Heart left ventricle (tissue), 16 donors: ENCODE data around the gene APOL4. TPM values are rescaled to one million over a fixed set of nuclear protein-coding genes. Genes with fewer than 3 reads are reported as not detected.

ENCODE experiments used
- ATAC-seq, 4 donors: fragments of 200-7000 bp; cut with Tn5 transposase; one replicate each; pipeline ENCODE4 v1.9.1; 2020 to 2022; ENCODE audit warnings: moderate library complexity in 4 of 4, mild to moderate bottlenecking in 3 of 4, moderate number of reproducible peaks in 1 of 4
- DNase-seq, 5 donors: peaks; one replicate each; pipeline ENCODE4 v3.0.0-alpha.2; 2020
- H3K27ac ChIP-seq, 12 donors: fragments of 200-600 bp; sonication (generic) in 4 of 12; one replicate each; pipeline versions ENCODE4 v1.5.0 to v1.8.0; 2016 to 2022; ENCODE audit warnings: mild to moderate bottlenecking in 2 of 12
- H3K27me3 ChIP-seq, 9 donors: fragments of 200-600 bp; sonication (generic) in 2 of 9; one replicate each; pipeline versions ENCODE4 v1.5.1 to v1.8.0; 2016 to 2022; ENCODE audit warnings: mild to moderate bottlenecking in 3 of 9
- H3K36me3 ChIP-seq, 9 donors: fragments of 200-600 bp; sonication (generic) in 2 of 9; one replicate each; pipeline versions ENCODE4 v1.5.0 to v1.8.0; 2018 to 2022; ENCODE audit warnings: mild to moderate bottlenecking in 2 of 9
- H3K4me1 ChIP-seq, 12 donors: fragments of 200-600 bp; sonication (generic) in 4 of 12; one replicate each; pipeline versions ENCODE4 v1.5.0 to v1.8.0; 2016 to 2022; ENCODE audit warnings: mild to moderate bottlenecking in 3 of 12
- H3K4me3 ChIP-seq, 12 donors: fragments of 200-600 bp; sonication (generic) in 4 of 12; one replicate each; pipeline versions ENCODE4 v1.5.0 to v1.8.0; 2017 to 2022; ENCODE audit warnings: mild to moderate bottlenecking in 9 of 12, moderate library complexity in 4 of 12
- H3K9me3 ChIP-seq, 12 donors: fragments of 200-600 bp; sonication (generic) in 4 of 12; one replicate each; pipeline versions ENCODE4 v1.5.0 to v1.8.0; 2016 to 2022; ENCODE audit warnings: mild to moderate bottlenecking in 1 of 12
- CTCF ChIP-seq, 12 donors: fragments of 200-600 bp; sonication (generic) in 4 of 12; IDR thresholded peaks; one replicate each; pipeline versions ENCODE4 v1.5.0 to v1.8.0; 2018 to 2022; ENCODE audit warnings: antibody characterized with exemption in 12 of 12, mild to moderate bottlenecking in 5 of 12
- POLR2A ChIP-seq, 2 donors: fragments of 450-650 bp; IDR thresholded peaks; one replicate each; pipeline ENCODE4 v1.6.1; 2017; ENCODE audit warnings: antibody characterized with exemption in 2 of 2, mild to moderate bottlenecking in 2 of 2, moderate library complexity in 2 of 2
- whole genome bisulfite sequencing, 4 donors: extraction: QIAGEN DNeasy Blood & Tissue Kit in 2 of 4; methylation state at CpG; one replicate each; pipeline versions ENCODE4 v1.1.5 to v1.1.7; 2013 to 2018; 5-methylcytosine and 5-hydroxymethylcytosine counted together
- intact Hi-C, 10 donors: fragments of 100-400 bp; cut with DNase I; formaldehyde crosslinking; loops; one replicate each; pipeline versions ENCODE4 v1.11.1 to v1.14.2; 2022
- polyA plus RNA-seq, 2 donors: library from polyadenylated mRNA; stranded (reverse); fragments of 200-250 nt; gene quantifications; one replicate each; pipeline ENCODE4 v1.2.3, GENCODE V29; 2013
- total RNA-seq, 9 donors: library from RNA; depleted of rRNA in 2 of 9; stranded (reverse); fragments of >200 nt in 2 of 9; fragmentation: NEBNext Ultra II Directional in 3 of 9; extraction: Animal tissue kit (Norgen Biotek cat#: 25700) in 3 of 9; gene quantifications; one replicate each; pipeline versions ENCODE4 v1.1.0 to v1.2.4, GENCODE V29; 2016 to 2023
- donor health status: ischemic (EF 13 %, LVEDD 7.1; RV severe dilation, severe dysfunction).
- donor health status: healthy with polysubstance abuse.
- donor health status: DM: no; HTN: yes; CAD: no.
- donor health status: DM: no; HTN: no; CAD: no.
- donor health status: ischemic (EF 25% LVEDD 6.9; RV normal size, moderate dysfunction).
- donor health status: ischemic (EF 25% LVEDD 5.7; RV mildly dilated, moderate dysfunction).
- donor health status: healthy.
- donor health status: DM: yes; HTN: yes; CAD: no.
- donor health status: ischemic (EF 35%, LVEDD 5.7; RV mildly dilated, moderate dysfunction).
- donor health status: nonischemic (EF 11% LVEDD 7.7; RV severe dilation, severe dysfunction).
- donor health status: DM: yes; HTN: yes; CAD: no.
- donor health status: PGD.
- donor health status: ischemic (EF 29% LVEDD 5.4; RV normal size, mild dysfunction).
- donor health status: nonischemic (EF 23%, LVEDD 6.1; RV moderate dilation, normal function).

The APOL4 gene
- total and polyA plus RNA-seq, 11 donors, result 1.7 to 26.5 (median 4.0) TPM; not detected in 2

GRCh38 chr22:36143066-36143815 lies 58.4 kb downstream of the APOL4 start:
- Histone ChIP-seq H3K27me3 (no peaks in the 10 kb centered on the region), H3K9me3 (no peaks in the 10 kb centered on the region), H3K4me3 (no peak overlapping the region), H3K36me3 (peaks cover 0 to 82% (median 57%) of the 10 kb centered on the region in 9 donors), H3K4me1 (peaks cover 0 to 32% (median 15%) of the 10 kb centered on the region in 12 donors), H3K27ac (no peak overlapping the region)
- TF ChIP-seq POLR2A (IDR thresholded peaks at IDR 0.05) (no peak), CTCF (IDR thresholded peaks at IDR 0.05) (no peak)
- ATAC-seq (no peak), DNase-seq (no peak)
- intact Hi-C loops, result loop anchor here in 7 of 10 donors (2.0 to 10.0 kb wide), 6 partner anchors 38 to 342 kb away; partner anchors contain the start of gene TXN2 (in 3 of the 7)
- WGBS, 4 donors, result 59 to 82% (median 71%) methylated on average over 5 of the region's 5 CpGs

GRCh38 chr22:36141481-36141880 lies 60.1 kb downstream of the APOL4 start:
- Histone ChIP-seq H3K4me3 (no peak overlapping the region), H3K4me1 (peaks cover 0 to 14% (median 5%) of the 10 kb centered on the region in 12 donors), H3K36me3 (peaks cover 0 to 64% (median 49%) of the 10 kb centered on the region in 9 donors), H3K27me3 (no peaks in the 10 kb centered on the region), H3K27ac (no peak overlapping the region), H3K9me3 (no peaks in the 10 kb centered on the region)
- 80 to 83% (median 83%) methylated on average over 9 of the region's 9 CpGs for WGBS, 4 donors
- TF ChIP-seq POLR2A (IDR thresholded peaks at IDR 0.05), result no peak
- TF ChIP-seq CTCF (IDR thresholded peaks at IDR 0.05), result no peak
- intact Hi-C loops, result loop anchor here in 7 of 10 donors (5.0 to 10.0 kb wide), 5 partner anchors 41 to 343 kb away; partner anchors contain the start of gene TXN2 (in 3 of the 7)
- no peak for ATAC-seq
- no peak for DNase-seq

Other genes with a start within 250 kb of the APOL4 start
- gene RBFOX2, start 173.0 kb downstream of the APOL4 start, total RNA-seq, result 100 to 1,000 TPM in 1 of 9 donors, 10 to 100 TPM in 8; 71.0 to 102 (median 84.8) TPM
- gene RBFOX2, start 173.0 kb downstream of the APOL4 start, polyA plus RNA-seq, result 10 to 100 TPM; 31.0 to 41.0 TPM
- 100 to 1,000 TPM in 1 of 9 donors, 10 to 100 TPM in 8; 16.9 to 103 (median 24.5) TPM for gene APOL3, start 41.1 kb downstream of the APOL4 start, total RNA-seq
- 10 to 100 TPM; 23.9 to 24.6 TPM for gene APOL3, start 41.1 kb downstream of the APOL4 start, polyA plus RNA-seq
- 100 to 1,000 TPM in 1 of 9 donors, 10 to 100 TPM in 8; 26.6 to 213 (median 55.9) TPM for gene APOL2, start 37.7 kb upstream of the APOL4 start, total RNA-seq
- gene APOL2, start 37.7 kb upstream of the APOL4 start, polyA plus RNA-seq, result 10 to 100 TPM; 37.2 to 44.7 TPM
- gene APOL1, start 51.3 kb upstream of the APOL4 start, total RNA-seq, result 100 to 1,000 TPM in 1 of 9 donors, 10 to 100 TPM in 8; 10.4 to 132 (median 18.1) TPM
- gene APOL1, start 51.3 kb upstream of the APOL4 start, polyA plus RNA-seq, result 10 to 100 TPM; 13.4 to 18.9 TPM
- 100 to 1,000 TPM; 126 to 482 (median 238) TPM for gene MYH9, start 186.2 kb upstream of the APOL4 start, total RNA-seq
- gene MYH9, start 186.2 kb upstream of the APOL4 start, polyA plus RNA-seq, result 100 to 1,000 TPM; 109 to 407 TPM